ENCODE measurements around the gene KRI1. TPM values are rescaled to one million over a fixed set of nuclear protein-coding genes. Genes with fewer than 3 reads are reported as not detected.

KRI1 gene
- total RNA-seq, 2 donors from 2014 or later: 45.2 to 47.7 TPM

GRCh38 chr19:10566658-10567410, 1.0 kb upstream of the KRI1 start:
- Mint-ChIP-seq H3K36me3 (ENCODE audit: low read depth) (peaks cover 7% of the 10 kb centered on the region), H3K9me3 (no peaks in the 10 kb centered on the region), H3K4me3 (peak overlapping the region; percentile 91), H3K4me1 (peaks cover 23% of the 10 kb centered on the region), H3K27me3 (ENCODE audit: insufficient read depth) (peaks cover 19% of the 10 kb centered on the region), H3K27ac (no peak overlapping the region)
- Histone ChIP-seq H3K27me3 (ENCODE audit: control insufficient read depth, insufficient read depth, low read length, poor library complexity, severe bottlenecking) (peaks cover 16% of the 10 kb centered on the region), H3K36me3 (ENCODE audit: control insufficient read depth, insufficient read depth, low read length) (peaks cover 9% of the 10 kb centered on the region), H3K9ac (ENCODE audit: extremely low read depth, low read length, poor library complexity, severe bottlenecking) (no peak overlapping the region), H3K9me3 (ENCODE audit: control insufficient read depth, low read length) (no peaks in the 10 kb centered on the region), H3K27ac (ENCODE audit: low read depth, low read length) (no peak overlapping the region), H3K4me1 (ENCODE audit: control insufficient read depth, insufficient read depth, low read length) (no peaks in the 10 kb centered on the region), H3K4me3 (ENCODE audit: low read length) (no peak overlapping the region)
- WGBS, 2 experiments (ENCODE audit: insufficient coverage in 1 of 2, insufficient read length in 1 of 2): 87 to 92% methylated on average over 14 to 19 of the region's 19 CpGs
- TF ChIP-seq, protein P1, sequence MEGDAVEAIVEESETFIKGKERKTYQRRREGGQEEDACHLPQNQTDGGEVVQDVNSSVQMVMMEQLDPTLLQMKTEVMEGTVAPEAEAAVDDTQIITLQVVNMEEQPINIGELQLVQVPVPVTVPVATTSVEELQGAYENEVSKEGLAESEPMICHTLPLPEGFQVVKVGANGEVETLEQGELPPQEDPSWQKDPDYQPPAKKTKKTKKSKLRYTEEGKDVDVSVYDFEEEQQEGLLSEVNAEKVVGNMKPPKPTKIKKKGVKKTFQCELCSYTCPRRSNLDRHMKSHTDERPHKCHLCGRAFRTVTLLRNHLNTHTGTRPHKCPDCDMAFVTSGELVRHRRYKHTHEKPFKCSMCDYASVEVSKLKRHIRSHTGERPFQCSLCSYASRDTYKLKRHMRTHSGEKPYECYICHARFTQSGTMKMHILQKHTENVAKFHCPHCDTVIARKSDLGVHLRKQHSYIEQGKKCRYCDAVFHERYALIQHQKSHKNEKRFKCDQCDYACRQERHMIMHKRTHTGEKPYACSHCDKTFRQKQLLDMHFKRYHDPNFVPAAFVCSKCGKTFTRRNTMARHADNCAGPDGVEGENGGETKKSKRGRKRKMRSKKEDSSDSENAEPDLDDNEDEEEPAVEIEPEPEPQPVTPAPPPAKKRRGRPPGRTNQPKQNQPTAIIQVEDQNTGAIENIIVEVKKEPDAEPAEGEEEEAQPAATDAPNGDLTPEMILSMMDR (conservative IDR thresholded peaks at IDR 0.05): no peak
- peak; percentile 63 for DNase-seq

DNA sequence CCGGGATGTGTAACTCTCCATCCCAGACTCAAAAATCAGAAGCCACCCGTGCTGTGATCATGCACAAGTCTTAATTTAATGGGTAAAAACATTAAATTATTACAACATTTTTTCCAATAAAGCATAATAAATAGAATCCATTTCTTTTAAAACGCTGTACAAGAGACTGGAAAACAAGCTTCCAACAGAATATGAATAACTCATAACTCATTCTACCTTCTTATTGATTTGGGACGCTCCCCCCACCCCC, 523 bp upstream of the KRI1 start:
- Mint-ChIP-seq H3K9me3 (no peaks in the 10 kb centered on the region), H3K36me3 (ENCODE audit: low read depth) (peaks cover 12% of the 10 kb centered on the region), H3K27me3 (ENCODE audit: insufficient read depth) (peaks cover 19% of the 10 kb centered on the region), H3K27ac (no peak overlapping the region), H3K4me3 (peak overlapping the region; percentile 91), H3K4me1 (peaks cover 23% of the 10 kb centered on the region)
- H3K4me1 ChIP-seq (ENCODE audit: control insufficient read depth, insufficient read depth, low read length): no peaks in the 10 kb centered on the region
- WGBS, 2 experiments (ENCODE audit: insufficient coverage in 1 of 2, insufficient read length in 1 of 2): 40 to 70% methylated on average over 2 to 4 of the region's 4 CpGs
- peak overlapping the region; percentile 73 for H3K4me3 ChIP-seq (ENCODE audit: low read length)
- H3K27ac ChIP-seq (ENCODE audit: low read depth, low read length): no peak overlapping the region
- TF ChIP-seq, protein P1 (conservative IDR thresholded peaks at IDR 0.05): no peak
- H3K36me3 ChIP-seq (ENCODE audit: control insufficient read depth, insufficient read depth, low read length): peaks cover 14% of the 10 kb centered on the region
- no peak overlapping the region for H3K9ac ChIP-seq (ENCODE audit: extremely low read depth, low read length, poor library complexity, severe bottlenecking)
- H3K27me3 ChIP-seq (ENCODE audit: control insufficient read depth, insufficient read depth, low read length, poor library complexity, severe bottlenecking): peaks cover 16% of the 10 kb centered on the region
- DNase-seq: no peak
- H3K9me3 ChIP-seq (ENCODE audit: control insufficient read depth, low read length): no peaks in the 10 kb centered on the region

DNA sequence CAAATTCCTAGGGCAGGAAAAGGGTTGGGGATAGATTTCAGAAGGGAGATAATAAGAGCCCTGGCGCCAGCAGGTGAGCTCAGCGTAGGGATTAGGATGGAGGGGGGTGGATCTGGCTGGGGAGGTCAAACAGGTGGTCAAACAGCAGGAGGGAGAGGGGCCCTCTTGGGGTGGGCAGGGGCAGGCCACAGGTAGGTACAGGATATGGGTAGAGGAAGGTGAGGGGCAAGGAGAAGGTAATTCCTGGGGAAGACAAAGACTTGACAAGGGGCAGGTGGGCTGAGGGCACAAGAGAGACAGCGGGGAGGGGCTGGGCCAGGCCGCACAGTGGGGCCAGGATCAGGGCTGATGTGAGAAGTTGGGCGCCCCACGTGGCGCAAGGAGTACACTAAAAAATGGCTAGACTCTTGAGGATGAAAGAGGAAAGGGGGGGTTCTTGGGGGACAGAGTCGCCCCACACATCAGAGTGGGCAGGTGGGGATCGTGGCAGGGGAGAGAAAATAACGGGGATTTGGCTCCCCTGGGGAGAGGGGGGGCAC, 713 bp downstream of the KRI1 start:
- peak overlapping the region; percentile 91 for H3K4me3 Mint-ChIP-seq
- no peaks in the 10 kb centered on the region for H3K9me3 Mint-ChIP-seq
- peak overlapping the region; percentile 97 for H3K27ac Mint-ChIP-seq
- H3K9ac ChIP-seq (ENCODE audit: extremely low read depth, low read length, poor library complexity, severe bottlenecking): peak overlapping the region; percentile 87
- peaks cover 16% of the 10 kb centered on the region for H3K27me3 ChIP-seq (ENCODE audit: control insufficient read depth, insufficient read depth, low read length, poor library complexity, severe bottlenecking)
- 10 to 40% methylated on average over 4 to 10 of the region's 10 CpGs for WGBS, 2 experiments (ENCODE audit: insufficient coverage in 1 of 2, insufficient read length in 1 of 2)
- H3K4me1 ChIP-seq (ENCODE audit: control insufficient read depth, insufficient read depth, low read length): no peaks in the 10 kb centered on the region
- TF ChIP-seq, protein P1 (conservative IDR thresholded peaks at IDR 0.05): no peak
- H3K36me3 Mint-ChIP-seq (ENCODE audit: low read depth): peaks cover 22% of the 10 kb centered on the region
- no peaks in the 10 kb centered on the region for H3K9me3 ChIP-seq (ENCODE audit: control insufficient read depth, low read length)
- DNase-seq: peak; percentile 86
- peaks cover 23% of the 10 kb centered on the region for H3K4me1 Mint-ChIP-seq
- peaks cover 26% of the 10 kb centered on the region for H3K36me3 ChIP-seq (ENCODE audit: control insufficient read depth, insufficient read depth, low read length)
- H3K27me3 Mint-ChIP-seq (ENCODE audit: insufficient read depth): peaks cover 19% of the 10 kb centered on the region
- peak overlapping the region; percentile 91 for H3K4me3 ChIP-seq (ENCODE audit: low read length)
- peak overlapping the region; percentile 73 for H3K27ac ChIP-seq (ENCODE audit: low read depth, low read length)
